ENCODE data around the gene TMEM151B. TPM values are rescaled to one million over a fixed set of nuclear protein-coding genes. Genes with fewer than 3 reads are reported as not detected.
A peak's percentile ranks its signal among the peaks of the same experiment; 100 is the strongest.

Gene TMEM151B
- total and polyA plus RNA-seq, 10 of the 15 experiments (the other 5 are each of a cell fraction or from before 2014, with no cell fraction given) = 0.01 to 0.19 (median 0.05) TPM; not detected in 6

GRCh38 chr6:44338228-44339122 is 68.2 kb downstream of the TMEM151B start (continued):
- TF ChIP-seq PML (IDR thresholded peaks at IDR 0.05; ENCODE audit: low read length) (no peak), RFX5 (IDR thresholded peaks at IDR 0.05; ENCODE audit: low read depth, low read length) (no peak), WRNIP1 (IDR thresholded peaks at IDR 0.05; ENCODE audit: borderline replicate concordance, low read depth, low read length) (no peak), USF1 (IDR thresholded peaks at IDR 0.05; ENCODE audit: borderline replicate concordance, extremely low read length, insufficient read depth, low read depth, low read length) (no peak), ATF2 (IDR thresholded peaks at IDR 0.05; ENCODE audit: low read length) (no peak), FOXK2 (IDR thresholded peaks at IDR 0.05) (no peak), MTA3 (IDR thresholded peaks at IDR 0.05; ENCODE audit: borderline replicate concordance, low read length) (no peak), ZNF24 (IDR thresholded peaks at IDR 0.05) (no peak), GATAD2B (conservative IDR thresholded peaks at IDR 0.05; ENCODE audit: low read depth) (no peak), ZBTB11 (CRISPR knock-in tag; IDR thresholded peaks at IDR 0.05) (no peak), ESRRA (IDR thresholded peaks at IDR 0.05; ENCODE audit: low read length) (peak; percentile 96), IRF5 (IDR thresholded peaks at IDR 0.05; ENCODE audit: borderline replicate concordance) (no peak), RAD21 (IDR thresholded peaks at IDR 0.05; ENCODE audit: insufficient read depth, low read depth, low read length) (peak; percentile 96), ZBTB4 (CRISPR knock-in tag; IDR thresholded peaks at IDR 0.05) (no peak), TARDBP (IDR thresholded peaks at IDR 0.05; ENCODE audit: borderline replicate concordance) (no peak), YY1 (IDR thresholded peaks at IDR 0.05; ENCODE audit: low read depth, low read length) (peak; percentile 65), ZBTB33 (IDR thresholded peaks at IDR 0.05) (no peak)

Measured in GM12878 (cell line).